ENCODE data around the gene PAX5. TPM values are rescaled to one million over a fixed set of nuclear protein-coding genes. Genes with fewer than 3 reads are reported as not detected.

The PAX5 gene
- total RNA-seq, 2 donors from 2014 or later: 0.52 TPM; not detected in 1

- WGBS, 2 donors: 27 to 32% methylated on average over 25 to 26 of the region's 26 CpGs
- Histone ChIP-seq H3K4me1 (no peaks in the 10 kb centered on the region), H3K9me3 (no peaks in the 10 kb centered on the region), H3K36me3 (replicated peaks in 1 of 2; ENCODE audit: insufficient read depth in 1 of 2, low read depth in 2 of 2) (no peaks in the 10 kb centered on the region), H3K4me3 (no peak overlapping the region), H3K27ac (no peak overlapping the region), H3K27me3 (no peaks in the 10 kb centered on the region)
- intact Hi-C loops (cut with DNase I): no loop called here
- TF ChIP-seq, protein P1, sequence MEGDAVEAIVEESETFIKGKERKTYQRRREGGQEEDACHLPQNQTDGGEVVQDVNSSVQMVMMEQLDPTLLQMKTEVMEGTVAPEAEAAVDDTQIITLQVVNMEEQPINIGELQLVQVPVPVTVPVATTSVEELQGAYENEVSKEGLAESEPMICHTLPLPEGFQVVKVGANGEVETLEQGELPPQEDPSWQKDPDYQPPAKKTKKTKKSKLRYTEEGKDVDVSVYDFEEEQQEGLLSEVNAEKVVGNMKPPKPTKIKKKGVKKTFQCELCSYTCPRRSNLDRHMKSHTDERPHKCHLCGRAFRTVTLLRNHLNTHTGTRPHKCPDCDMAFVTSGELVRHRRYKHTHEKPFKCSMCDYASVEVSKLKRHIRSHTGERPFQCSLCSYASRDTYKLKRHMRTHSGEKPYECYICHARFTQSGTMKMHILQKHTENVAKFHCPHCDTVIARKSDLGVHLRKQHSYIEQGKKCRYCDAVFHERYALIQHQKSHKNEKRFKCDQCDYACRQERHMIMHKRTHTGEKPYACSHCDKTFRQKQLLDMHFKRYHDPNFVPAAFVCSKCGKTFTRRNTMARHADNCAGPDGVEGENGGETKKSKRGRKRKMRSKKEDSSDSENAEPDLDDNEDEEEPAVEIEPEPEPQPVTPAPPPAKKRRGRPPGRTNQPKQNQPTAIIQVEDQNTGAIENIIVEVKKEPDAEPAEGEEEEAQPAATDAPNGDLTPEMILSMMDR (IDR thresholded peaks at IDR 0.05): peak in 1 of 7 experiments; percentile 4
- TF ChIP-seq POLR2A (IDR thresholded peaks at IDR 0.05): no peak
- ATAC-seq (peak; percentile 24), DNase-seq (peak; percentile 13 to 46 (median 28))
Observed at GRCh38 chr9:36961561-36962325, 72.3 kb downstream of the PAX5 start.

- H3K36me3 ChIP-seq (replicated peaks in 1 of 2; ENCODE audit: insufficient read depth in 1 of 2, low read depth in 2 of 2): no peaks in the 10 kb centered on the region
- H3K9me3 ChIP-seq: no peaks in the 10 kb centered on the region
- H3K4me1 ChIP-seq: no peaks in the 10 kb centered on the region
- WGBS, 2 donors: 37 to 47% methylated on average over 4 of the region's 4 CpGs
- ATAC-seq (no peak), DNase-seq (no peak)
- intact Hi-C loops (cut with DNase I): no loop called here
- no peaks in the 10 kb centered on the region for H3K27me3 ChIP-seq
- H3K27ac ChIP-seq: no peak overlapping the region
- H3K4me3 ChIP-seq: no peak overlapping the region
- TF ChIP-seq, protein P1 (IDR thresholded peaks at IDR 0.05): no peak
- no peak for TF ChIP-seq POLR2A (IDR thresholded peaks at IDR 0.05)
Observed at GRCh38 chr9:36961051-36961450, 73.0 kb downstream of the PAX5 start.

- no peak for ATAC-seq
- H3K27ac ChIP-seq: no peak overlapping the region
- no peak overlapping the region for H3K4me3 ChIP-seq
- TF ChIP-seq, protein P1 (IDR thresholded peaks at IDR 0.05): no peak
- TF ChIP-seq POLR2A (IDR thresholded peaks at IDR 0.05): no peak
- intact Hi-C loops (cut with DNase I): no loop called here
- WGBS, 2 donors: 90 to 95% methylated on average over 7 of the region's 7 CpGs
- H3K36me3 ChIP-seq (replicated peaks in 1 of 2; ENCODE audit: insufficient read depth in 1 of 2, low read depth in 2 of 2): no peaks in the 10 kb centered on the region
- no peaks in the 10 kb centered on the region for H3K4me1 ChIP-seq
- no peaks in the 10 kb centered on the region for H3K9me3 ChIP-seq
- DNase-seq: no peak
- no peaks in the 10 kb centered on the region for H3K27me3 ChIP-seq
Observed at GRCh38 chr9:36960575-36960955, 73.5 kb downstream of the PAX5 start.

- no peaks in the 10 kb centered on the region for H3K27me3 ChIP-seq
- ATAC-seq (no peak), DNase-seq (no peak)
- no peak overlapping the region for H3K4me3 ChIP-seq
- 90 to 92% methylated on average over 12 of the region's 12 CpGs for WGBS, 2 donors
- no peaks in the 10 kb centered on the region for H3K4me1 ChIP-seq
- no peaks in the 10 kb centered on the region for H3K9me3 ChIP-seq
- no peak overlapping the region for H3K27ac ChIP-seq
- TF ChIP-seq POLR2A (IDR thresholded peaks at IDR 0.05): no peak
- TF ChIP-seq, protein P1 (IDR thresholded peaks at IDR 0.05): no peak
- H3K36me3 ChIP-seq (replicated peaks in 1 of 2; ENCODE audit: insufficient read depth in 1 of 2, low read depth in 2 of 2): no peaks in the 10 kb centered on the region
- intact Hi-C loops (cut with DNase I): no loop called here
Observed at GRCh38 chr9:36959681-36960574, 74.1 kb downstream of the PAX5 start.
